Lower leg skin (tissue), 3 donors: ENCODE measurements around the gene ARHGAP15.

Experiments used
- POLR2A ChIP-seq, 2 donors: fragments of 450-650 bp; IDR thresholded peaks; one replicate each; pipeline ENCODE4 v1.6.1; 2016 to 2017; ENCODE audit warnings: antibody characterized with exemption in 2 of 2, mild to moderate bottlenecking in 1 of 2, moderate library complexity in 1 of 2
- TF ChIP-seq, protein P1 (sequence below), 3 donors: fragments of 450-650 bp; IDR thresholded peaks; one replicate each; pipeline ENCODE4 v1.5.1; 2016; ENCODE audit warnings: antibody characterized with exemption in 3 of 3, mild to moderate bottlenecking in 3 of 3, moderate library complexity in 2 of 3

DNA sequence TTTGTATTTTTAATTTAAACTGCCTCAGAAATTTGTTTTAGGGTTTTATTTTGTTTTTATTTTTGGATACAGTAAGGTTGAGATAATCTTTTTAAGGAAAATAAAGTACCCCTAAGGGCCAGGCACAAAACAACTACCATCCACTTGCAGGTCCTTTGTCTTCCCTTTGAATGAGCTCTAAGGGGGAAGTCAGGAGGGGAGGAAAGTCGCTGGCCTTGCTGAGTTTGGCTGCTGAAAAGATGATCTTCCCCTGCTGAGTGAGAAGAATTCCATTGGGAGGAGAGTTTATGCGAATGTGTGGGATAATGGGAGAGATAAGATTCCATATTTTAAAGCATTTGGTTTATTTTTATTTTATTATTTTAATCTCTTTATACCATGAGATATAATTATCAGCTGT is 100.7 kb downstream of the ARHGAP15 start:
- TF ChIP-seq, protein P1, sequence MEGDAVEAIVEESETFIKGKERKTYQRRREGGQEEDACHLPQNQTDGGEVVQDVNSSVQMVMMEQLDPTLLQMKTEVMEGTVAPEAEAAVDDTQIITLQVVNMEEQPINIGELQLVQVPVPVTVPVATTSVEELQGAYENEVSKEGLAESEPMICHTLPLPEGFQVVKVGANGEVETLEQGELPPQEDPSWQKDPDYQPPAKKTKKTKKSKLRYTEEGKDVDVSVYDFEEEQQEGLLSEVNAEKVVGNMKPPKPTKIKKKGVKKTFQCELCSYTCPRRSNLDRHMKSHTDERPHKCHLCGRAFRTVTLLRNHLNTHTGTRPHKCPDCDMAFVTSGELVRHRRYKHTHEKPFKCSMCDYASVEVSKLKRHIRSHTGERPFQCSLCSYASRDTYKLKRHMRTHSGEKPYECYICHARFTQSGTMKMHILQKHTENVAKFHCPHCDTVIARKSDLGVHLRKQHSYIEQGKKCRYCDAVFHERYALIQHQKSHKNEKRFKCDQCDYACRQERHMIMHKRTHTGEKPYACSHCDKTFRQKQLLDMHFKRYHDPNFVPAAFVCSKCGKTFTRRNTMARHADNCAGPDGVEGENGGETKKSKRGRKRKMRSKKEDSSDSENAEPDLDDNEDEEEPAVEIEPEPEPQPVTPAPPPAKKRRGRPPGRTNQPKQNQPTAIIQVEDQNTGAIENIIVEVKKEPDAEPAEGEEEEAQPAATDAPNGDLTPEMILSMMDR (IDR thresholded peaks at IDR 0.05) = no peak
- no peak for TF ChIP-seq POLR2A (IDR thresholded peaks at IDR 0.05)
